GM12873 (cell line): ENCODE measurements around the gene KCNMA1.

ENCODE experiments used
- TF ChIP-seq, protein P1 (sequence below): IDR thresholded peaks from 2 replicates; pipeline ENCODE4 v1.5.1; 2012; ENCODE audit warnings: low read depth, mild to moderate bottlenecking, moderate library complexity, low read length, control low read depth; ENCODE audit not compliant: insufficient read depth; ENCODE audit errors: missing control alignments

Gene KCNMA1

DNA sequence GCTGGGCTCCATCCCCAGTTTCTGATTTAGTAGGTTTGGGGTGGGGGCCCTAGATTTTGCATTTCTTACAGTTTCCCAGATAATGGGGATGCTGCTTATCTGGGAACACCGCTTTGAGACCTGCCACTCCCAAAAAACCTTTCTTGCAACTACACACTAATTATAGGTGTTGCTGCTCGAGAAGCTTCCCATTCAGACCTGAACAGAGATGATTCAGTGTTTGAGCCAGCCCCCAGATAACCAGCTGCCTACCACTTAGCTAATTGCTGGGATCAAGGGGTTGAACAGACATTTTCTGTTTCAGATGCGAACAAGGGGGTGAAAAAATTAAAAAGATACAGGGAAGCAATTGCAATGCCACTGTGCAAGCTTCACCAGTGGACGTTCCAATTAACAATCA is 448.5 kb downstream of the KCNMA1 start:
- TF ChIP-seq, protein P1, sequence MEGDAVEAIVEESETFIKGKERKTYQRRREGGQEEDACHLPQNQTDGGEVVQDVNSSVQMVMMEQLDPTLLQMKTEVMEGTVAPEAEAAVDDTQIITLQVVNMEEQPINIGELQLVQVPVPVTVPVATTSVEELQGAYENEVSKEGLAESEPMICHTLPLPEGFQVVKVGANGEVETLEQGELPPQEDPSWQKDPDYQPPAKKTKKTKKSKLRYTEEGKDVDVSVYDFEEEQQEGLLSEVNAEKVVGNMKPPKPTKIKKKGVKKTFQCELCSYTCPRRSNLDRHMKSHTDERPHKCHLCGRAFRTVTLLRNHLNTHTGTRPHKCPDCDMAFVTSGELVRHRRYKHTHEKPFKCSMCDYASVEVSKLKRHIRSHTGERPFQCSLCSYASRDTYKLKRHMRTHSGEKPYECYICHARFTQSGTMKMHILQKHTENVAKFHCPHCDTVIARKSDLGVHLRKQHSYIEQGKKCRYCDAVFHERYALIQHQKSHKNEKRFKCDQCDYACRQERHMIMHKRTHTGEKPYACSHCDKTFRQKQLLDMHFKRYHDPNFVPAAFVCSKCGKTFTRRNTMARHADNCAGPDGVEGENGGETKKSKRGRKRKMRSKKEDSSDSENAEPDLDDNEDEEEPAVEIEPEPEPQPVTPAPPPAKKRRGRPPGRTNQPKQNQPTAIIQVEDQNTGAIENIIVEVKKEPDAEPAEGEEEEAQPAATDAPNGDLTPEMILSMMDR = no peak

DNA sequence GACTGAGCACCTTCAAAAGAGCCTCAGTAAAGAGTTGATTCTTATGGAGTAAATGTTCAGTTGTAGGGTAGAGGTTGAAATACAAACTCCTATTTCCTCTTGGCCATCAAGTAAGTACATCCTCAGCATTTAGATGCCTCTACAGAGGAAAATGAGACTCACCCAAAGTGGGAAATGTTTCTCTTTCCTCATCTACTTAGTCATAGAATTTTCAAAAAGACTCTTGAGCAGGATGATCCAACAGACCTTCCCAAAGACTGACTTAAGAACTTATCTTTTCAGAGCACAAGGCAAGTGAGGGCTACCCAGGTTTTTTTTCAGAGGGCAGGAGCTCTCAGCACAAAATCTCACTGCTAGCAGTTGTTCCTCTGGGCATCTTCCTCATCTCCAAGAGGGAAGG is 449.1 kb downstream of the KCNMA1 start:
- TF ChIP-seq, protein P1 = no peak

DNA sequence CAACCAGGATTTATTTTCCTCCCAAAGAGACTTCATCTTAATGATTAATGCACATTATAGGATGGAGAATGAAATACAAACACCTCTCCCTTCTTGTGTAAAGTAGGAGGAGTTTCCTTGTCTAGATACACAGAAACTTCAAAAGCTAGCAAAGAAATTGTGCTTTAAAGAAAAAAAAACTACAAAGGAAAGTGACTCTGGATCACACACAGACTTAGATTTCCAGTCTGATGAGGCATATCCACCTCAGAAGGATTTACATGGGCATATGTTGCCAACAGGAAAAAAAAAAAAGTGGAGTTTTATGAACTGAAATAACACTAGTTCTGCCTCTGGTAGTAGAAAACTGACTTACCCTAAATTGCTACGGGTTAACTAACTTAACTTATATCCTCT is 449.6 kb downstream of the KCNMA1 start:
- TF ChIP-seq, protein P1 = no peak

DNA sequence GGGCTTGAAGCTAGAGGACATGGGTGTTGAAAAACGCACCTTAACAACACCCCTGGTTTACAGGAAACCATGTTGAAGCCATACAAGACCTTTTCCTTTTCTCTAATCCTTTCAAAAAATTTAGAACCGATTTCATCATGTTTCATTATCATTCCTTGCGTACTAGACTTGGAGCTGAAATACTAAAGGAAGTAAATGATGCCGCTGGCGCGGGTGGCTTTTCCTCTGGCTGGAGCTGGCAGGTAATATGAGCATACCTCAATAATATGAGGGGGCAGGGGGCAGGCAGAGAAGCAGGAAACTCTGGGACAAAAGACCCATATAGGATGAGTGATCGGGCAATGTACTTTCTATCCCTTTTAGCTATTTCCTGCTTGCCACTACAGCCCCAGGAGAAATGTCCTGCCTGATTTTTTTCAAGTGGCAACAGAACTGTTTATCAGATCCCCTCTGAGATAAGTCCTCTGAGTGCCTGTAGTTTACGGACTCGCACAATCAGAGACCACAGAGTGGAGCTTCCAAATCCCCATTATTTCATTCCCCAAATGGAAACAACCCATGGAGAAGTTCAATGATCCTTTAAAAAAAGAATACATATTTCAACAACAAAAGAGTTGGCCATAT is 450.1 kb downstream of the KCNMA1 start:
- TF ChIP-seq, protein P1 = no peak

DNA sequence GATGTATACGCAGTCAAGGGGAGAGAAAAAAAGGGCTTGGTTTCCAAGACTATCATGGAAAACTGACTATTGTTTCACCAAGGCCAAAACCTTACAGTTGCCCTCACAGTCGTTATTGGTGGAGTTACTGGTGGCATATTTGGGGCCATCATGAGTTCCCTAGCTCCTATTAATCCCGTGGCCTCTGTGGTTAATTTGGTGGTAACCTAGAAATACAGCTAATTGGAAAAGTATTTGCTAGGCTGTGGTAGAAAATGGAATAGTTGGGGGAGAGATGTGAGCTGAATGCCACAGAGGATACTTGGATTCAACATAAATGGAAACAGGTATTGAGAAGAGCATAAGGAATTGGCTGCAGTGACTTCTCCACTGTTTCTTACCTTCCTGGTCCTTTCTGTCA is 450.7 kb downstream of the KCNMA1 start:
- TF ChIP-seq, protein P1 = no peak

DNA sequence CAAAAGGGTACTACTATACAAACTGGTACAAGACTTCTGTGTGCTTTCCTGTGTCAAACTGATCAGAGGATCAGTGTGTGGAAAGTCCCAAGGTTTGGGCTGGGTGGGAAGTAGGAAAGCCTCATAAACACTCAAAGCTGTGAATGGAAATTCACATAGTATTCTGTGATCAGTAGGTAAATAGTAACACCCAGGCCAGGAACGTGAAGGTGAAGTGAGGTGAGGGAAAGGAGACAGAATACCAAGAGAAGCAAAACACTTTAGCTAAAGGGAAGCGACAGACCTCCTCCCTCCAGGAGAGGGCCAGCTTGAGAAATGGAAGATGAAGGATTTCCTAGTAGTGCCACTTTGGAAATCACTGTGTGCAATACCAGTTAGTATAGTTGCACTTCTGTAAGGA is 451.9 kb downstream of the KCNMA1 start:
- TF ChIP-seq, protein P1 = no peak

DNA sequence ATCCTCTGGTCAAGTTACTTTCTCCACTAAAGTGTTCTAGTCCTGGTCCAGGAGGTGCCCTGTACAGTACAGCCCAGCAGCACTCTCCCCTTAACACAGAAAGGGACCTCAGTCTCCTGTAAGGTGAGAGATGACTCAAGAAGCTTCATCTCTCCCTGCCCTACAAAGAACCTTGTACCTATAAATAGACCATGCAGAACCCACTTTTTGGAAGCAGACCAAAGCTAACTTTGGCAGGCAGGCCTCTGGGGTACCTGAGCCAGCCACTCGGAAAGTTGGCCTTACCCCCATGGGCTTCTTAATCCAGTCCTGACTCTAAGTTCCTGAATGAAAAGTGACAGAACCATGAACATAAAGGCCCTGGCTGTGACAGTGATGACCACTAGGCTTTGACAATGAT is 454.8 kb downstream of the KCNMA1 start:
- TF ChIP-seq, protein P1 = no peak
